H9 (cell line): ENCODE measurements around the gene ACBD6. TPM values are rescaled to one million over a fixed set of nuclear protein-coding genes. Genes with fewer than 3 reads are reported as not detected.

Experiments used
- DNase-seq: peaks from one replicate; pipeline ENCODE4 v3.0.0-alpha.2; 2017
- H2AFZ ChIP-seq: one replicate; pipeline ENCODE4 v1.6.1; 2013; ENCODE audit warnings: mild to moderate bottlenecking, low read length, control low read depth, moderate library complexity
- H2AK5ac ChIP-seq: 2 replicates; pipeline ENCODE4 v1.6.1; 2013; ENCODE audit warnings: low read length, control low read depth, mixed read lengths; ENCODE audit not compliant: insufficient read length
- H2BK120ac ChIP-seq: one replicate; pipeline ENCODE4 v1.6.1; 2013; ENCODE audit warnings: low read depth, mild to moderate bottlenecking, low read length, control low read depth, inconsistent platforms; ENCODE audit not compliant: poor library complexity, severe bottlenecking
- H2BK12ac ChIP-seq: 2 replicates; pipeline ENCODE4 v1.6.1; 2013; ENCODE audit warnings: low read length, control low read depth, mixed read lengths, low read depth; ENCODE audit not compliant: insufficient read length
- H2BK15ac ChIP-seq: 2 replicates; pipeline ENCODE4 v1.6.1; 2013; ENCODE audit warnings: low read depth, low read length, control low read depth
- H2BK20ac ChIP-seq: one replicate; pipeline ENCODE4 v1.6.1; 2013; ENCODE audit warnings: low read depth, mild to moderate bottlenecking, low read length, control low read depth, inconsistent platforms; ENCODE audit not compliant: poor library complexity, severe bottlenecking
- H2BK5ac ChIP-seq: 2 replicates; pipeline ENCODE4 v1.6.1; 2013; ENCODE audit warnings: low read length, control low read depth, mixed read lengths; ENCODE audit not compliant: insufficient read length
- H3K14ac ChIP-seq: 2 replicates; pipeline ENCODE4 v1.6.1; 2013; ENCODE audit warnings: low read length, control low read depth; ENCODE audit not compliant: insufficient read depth
- H3K18ac ChIP-seq: 2 replicates; pipeline ENCODE4 v1.6.1; 2013; ENCODE audit warnings: low read depth, mild to moderate bottlenecking, mixed read lengths, low read length, control low read depth; ENCODE audit not compliant: insufficient read length
- H3K23ac ChIP-seq: 2 replicates; pipeline ENCODE4 v1.6.1; 2013; ENCODE audit warnings: low read length, control low read depth, mixed read lengths, low read depth; ENCODE audit not compliant: insufficient read length
- H3K23me2 ChIP-seq: 2 replicates; pipeline ENCODE4 v1.6.1; 2013; ENCODE audit warnings: low read depth, mild to moderate bottlenecking, mixed read lengths, low read length, control low read depth; ENCODE audit not compliant: insufficient read length, poor library complexity, severe bottlenecking
- H3K27ac ChIP-seq: 2 replicates; pipeline ENCODE4 v1.5.1; 2013; ENCODE audit warnings: low read length, control low read depth, mixed read lengths, low read depth; ENCODE audit not compliant: insufficient read length
- H3K27me3 ChIP-seq: 2 replicates; pipeline ENCODE4 v1.6.1; 2013; ENCODE audit warnings: low read length, control low read depth, inconsistent platforms; ENCODE audit not compliant: insufficient read depth
- H3K4ac ChIP-seq: 2 replicates; pipeline ENCODE4 v1.6.1; 2013; ENCODE audit warnings: low read depth, mild to moderate bottlenecking, control low read depth, inconsistent platforms, low read length, moderate library complexity
- H3K4me1 ChIP-seq: 2 replicates; pipeline ENCODE4 v1.6.1; 2013; ENCODE audit warnings: low read length, control low read depth, inconsistent platforms; ENCODE audit not compliant: insufficient read depth
- H3K4me2 ChIP-seq: 2 replicates; pipeline ENCODE4 v1.6.1; 2013; ENCODE audit warnings: low read length, control low read depth, mixed read lengths; ENCODE audit not compliant: insufficient read length, insufficient read depth
- H3K56ac ChIP-seq: 2 replicates; pipeline ENCODE4 v1.6.1; 2013; ENCODE audit warnings: low read depth, mild to moderate bottlenecking, mixed read lengths, low read length, control low read depth; ENCODE audit not compliant: insufficient read length
- H3K79me1 ChIP-seq: 2 replicates; pipeline ENCODE4 v1.6.1; 2013; ENCODE audit warnings: low read depth, mild to moderate bottlenecking, moderate library complexity, low read length, control low read depth, inconsistent platforms; ENCODE audit not compliant: insufficient read depth, poor library complexity, severe bottlenecking
- H3K79me2 ChIP-seq: 2 replicates; pipeline ENCODE4 v1.6.1; 2013; ENCODE audit warnings: low read length, control low read depth, inconsistent platforms; ENCODE audit not compliant: insufficient read depth
- H3K9ac ChIP-seq: 2 replicates; pipeline ENCODE4 v1.6.1; 2013; ENCODE audit warnings: low read length, control low read depth, mixed read lengths; ENCODE audit not compliant: insufficient read length; ENCODE audit errors: extremely low read depth
- H3K9me3 ChIP-seq: one replicate; pipeline ENCODE4 v1.6.1; 2013; ENCODE audit warnings: low read depth, low read length, inconsistent platforms; ENCODE audit not compliant: control insufficient read depth
- H3T11ph ChIP-seq: one replicate; pipeline ENCODE4 v1.6.1; 2013; ENCODE audit warnings: mild to moderate bottlenecking, low read length, control low read depth, inconsistent platforms
- H4K20me1 ChIP-seq: one replicate; pipeline ENCODE4 v1.6.1; 2013; ENCODE audit not compliant: control insufficient read depth, insufficient read length, insufficient read depth
- H4K5ac ChIP-seq: 2 replicates; pipeline ENCODE4 v1.6.1; 2013; ENCODE audit warnings: low read depth, mild to moderate bottlenecking, mixed read lengths, low read length, control low read depth; ENCODE audit not compliant: insufficient read length
- H4K8ac ChIP-seq: replicated peaks from 2 replicates; pipeline ENCODE4 v1.6.1; 2013; ENCODE audit warnings: low read length, control low read depth, mixed read lengths, low read depth; ENCODE audit not compliant: insufficient read length
- H4K91ac ChIP-seq: 2 replicates; pipeline ENCODE4 v1.6.1; 2013; ENCODE audit warnings: low read depth, mild to moderate bottlenecking, moderate library complexity, mixed read lengths, low read length, control low read depth; ENCODE audit not compliant: insufficient read length
- H3K27ac Mint-ChIP-seq, 3 experiments: 2 replicates in 2 of 3; 3 replicates in 1 of 3; pipeline ENCODE4 v1.8.0; 2020 to 2021; ENCODE audit warnings: mixed read lengths in 3 of 3, mild to moderate bottlenecking in 1 of 3, moderate library complexity in 1 of 3
- H3K27me3 Mint-ChIP-seq: 2 replicates; pipeline ENCODE4 v1.8.0; 2021; ENCODE audit warnings: low read depth, mild to moderate bottlenecking, moderate library complexity, mixed read lengths
- H3K36me3 Mint-ChIP-seq, 3 experiments: 2 replicates in 2 of 3; 3 replicates in 1 of 3; pipeline ENCODE4 v1.8.0; 2020 to 2021; ENCODE audit warnings: low read depth in 3 of 3, mixed read lengths in 3 of 3; ENCODE audit not compliant: insufficient read depth in 1 of 3
- H3K4me1 Mint-ChIP-seq, 2 experiments: 2 replicates each; pipeline ENCODE4 v1.8.0; 2020; ENCODE audit warnings: mixed read lengths in 2 of 2
- H3K4me3 Mint-ChIP-seq, 2 experiments: 2 replicates in 1 of 2; 3 replicates in 1 of 2; pipeline ENCODE4 v1.8.0; 2020 to 2021; ENCODE audit warnings: mild to moderate bottlenecking in 2 of 2, mixed read lengths in 2 of 2, moderate library complexity in 1 of 2
- H3K9me3 Mint-ChIP-seq, 2 experiments: 2 replicates in 1 of 2; 3 replicates in 1 of 2; pipeline ENCODE4 v1.8.0; 2020; ENCODE audit warnings: mild to moderate bottlenecking in 2 of 2, mixed read lengths in 2 of 2, moderate library complexity in 1 of 2
- CTCF ChIP-seq: fragments of 200-600 bp; sonication (generic); conservative IDR thresholded peaks from 3 replicates; pipeline ENCODE4 v1.8.0; 2021; ENCODE audit warnings: antibody characterized with exemption, mild to moderate bottlenecking
- WGBS: extraction: QIAGEN DNeasy Blood & Tissue Kit; methylation state at CpG from one replicate; pipeline ENCODE4 v1.1.7; 2013; ENCODE audit warnings: missing lambda C conversion rate, low lambda C conversion rate, mixed read lengths; ENCODE audit not compliant: insufficient read length; ENCODE audit errors: extremely low coverage; 5-methylcytosine and 5-hydroxymethylcytosine counted together
- total RNA-seq: library from RNA; stranded (reverse); gene quantifications from 2 replicates; pipeline ENCODE4 v1.2.1, GENCODE V29; 2021

Gene ACBD6
- total RNA-seq, 1 experiment from 2014 or later: 51.4 TPM

GRCh38 chr1:180376253-180376652, 126.1 kb downstream of the ACBD6 start:
- Histone ChIP-seq H2BK15ac (no peak overlapping the region), H3K9ac (no peak overlapping the region), H3K23ac (no peak overlapping the region), H3K27me3 (no peaks in the 10 kb centered on the region), H3K79me1 (peaks cover 7% of the 10 kb centered on the region), H3K79me2 (no peaks in the 10 kb centered on the region), H4K91ac (no peak overlapping the region), H4K20me1 (no peaks in the 10 kb centered on the region), H3K4me1 (no peaks in the 10 kb centered on the region), H3T11ph (no peak overlapping the region), H4K5ac (no peak overlapping the region), H3K18ac (no peak overlapping the region), H3K4ac (no peak overlapping the region), H3K14ac (no peak overlapping the region), H2BK120ac (no peak overlapping the region), H3K9me3 (peaks cover 5% of the 10 kb centered on the region), H2BK20ac (no peak overlapping the region), H3K56ac (no peak overlapping the region), H3K27ac (no peak overlapping the region), H3K4me2 (no peak overlapping the region), H3K23me2 (no peaks in the 10 kb centered on the region), H2AFZ (no peak overlapping the region), H2BK12ac (no peak overlapping the region), H2AK5ac (no peak overlapping the region), H2BK5ac (no peak overlapping the region), H4K8ac (no peak overlapping the region)
- no peak for TF ChIP-seq CTCF
- H3K27ac Mint-ChIP-seq: no peak overlapping the region
- WGBS: no CpG with 5 or more reads among the region's 1 CpG
- H3K4me3 Mint-ChIP-seq: no peak overlapping the region
- no peak for DNase-seq
- peaks cover 6 to 20% of the 10 kb centered on the region in 2 experiments for H3K4me1 Mint-ChIP-seq
- H3K9me3 Mint-ChIP-seq: peaks cover 21 to 23% of the 10 kb centered on the region in 2 experiments
- no peaks in the 10 kb centered on the region for H3K27me3 Mint-ChIP-seq
- H3K36me3 Mint-ChIP-seq: peaks cover 21 to 37% (median 22%) of the 10 kb centered on the region in 3 experiments
